GM21717 (cell line): ENCODE results near the gene UBE3C.

Experiments
- ATAC-seq: cut with Tn5 transposase; IDR thresholded peaks from one replicate; pipeline ENCODE4 v1.9.1; 2021; ENCODE audit warnings: mild to moderate bottlenecking, moderate library complexity; ENCODE audit not compliant: unreplicated experiment

UBE3C gene

DNA sequence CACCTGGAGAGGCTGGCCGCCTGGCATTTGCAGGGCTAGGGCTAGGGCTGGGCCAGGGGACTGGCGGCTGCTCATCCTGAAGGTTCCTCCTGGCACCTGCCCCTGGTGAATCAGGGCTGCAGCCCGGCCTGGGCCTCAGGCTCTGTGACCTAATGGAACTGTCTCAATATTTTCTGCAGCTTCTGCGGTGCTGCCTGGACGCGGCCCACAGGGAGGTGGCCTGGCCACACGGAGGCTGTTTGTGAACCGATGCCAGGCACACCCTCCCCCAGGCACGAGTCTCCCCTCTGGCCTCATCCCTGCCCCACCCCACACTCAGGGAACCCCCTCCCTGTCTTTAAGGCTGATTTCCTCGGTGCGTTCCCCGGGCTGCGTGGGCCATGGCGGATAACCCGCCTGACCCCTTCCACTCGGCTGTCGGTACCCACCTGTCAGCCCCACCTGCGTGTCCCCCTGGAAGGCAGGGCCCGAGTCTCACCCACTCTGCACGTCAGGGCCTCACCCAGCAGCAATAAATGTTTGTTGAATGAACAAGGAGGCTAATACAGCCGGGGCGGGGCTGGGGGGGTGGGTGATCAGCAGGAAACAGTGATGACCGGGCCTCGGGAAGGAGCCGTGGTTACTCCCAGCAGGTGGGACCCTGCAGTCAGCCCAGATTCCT lies 143.5 kb downstream of the UBE3C start:
- no peak for ATAC-seq

DNA sequence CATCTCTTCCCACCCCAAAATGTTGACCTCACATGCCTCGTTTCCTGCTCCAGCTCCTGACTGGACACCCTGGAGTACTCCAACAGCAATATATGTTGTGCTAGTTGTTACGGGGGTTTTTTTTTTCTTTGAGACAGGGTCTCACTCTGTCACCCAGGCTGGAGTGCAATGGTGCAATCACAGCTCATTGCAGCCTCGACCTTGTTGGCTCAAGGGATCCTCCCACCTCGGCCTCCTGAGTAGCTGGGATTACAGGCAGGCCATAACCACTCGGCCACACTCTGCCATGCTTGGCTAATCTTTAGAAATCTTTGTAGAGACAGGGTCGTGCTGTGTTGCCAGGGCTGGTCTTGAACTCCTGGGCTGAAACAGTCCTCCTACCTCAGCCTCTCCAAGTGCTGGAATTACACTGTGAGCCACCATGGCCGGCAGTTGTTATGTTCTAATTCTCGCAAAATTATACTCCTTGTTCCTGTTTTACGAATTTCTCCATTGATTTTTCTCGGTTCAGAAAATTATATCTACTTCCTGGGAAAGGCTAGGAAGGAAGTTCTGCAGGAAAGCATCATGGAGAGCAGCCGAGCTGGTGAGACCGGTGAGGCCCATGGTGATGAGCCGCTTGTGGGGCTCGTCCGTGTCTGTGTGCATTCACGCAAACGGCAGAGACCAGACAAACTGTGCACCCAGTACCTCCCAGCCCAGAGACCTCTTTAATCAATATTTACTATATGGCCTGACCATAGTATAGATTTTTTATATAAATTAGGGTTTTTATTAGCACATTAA lies 145.7 kb downstream of the UBE3C start:
- no peak for ATAC-seq

DNA sequence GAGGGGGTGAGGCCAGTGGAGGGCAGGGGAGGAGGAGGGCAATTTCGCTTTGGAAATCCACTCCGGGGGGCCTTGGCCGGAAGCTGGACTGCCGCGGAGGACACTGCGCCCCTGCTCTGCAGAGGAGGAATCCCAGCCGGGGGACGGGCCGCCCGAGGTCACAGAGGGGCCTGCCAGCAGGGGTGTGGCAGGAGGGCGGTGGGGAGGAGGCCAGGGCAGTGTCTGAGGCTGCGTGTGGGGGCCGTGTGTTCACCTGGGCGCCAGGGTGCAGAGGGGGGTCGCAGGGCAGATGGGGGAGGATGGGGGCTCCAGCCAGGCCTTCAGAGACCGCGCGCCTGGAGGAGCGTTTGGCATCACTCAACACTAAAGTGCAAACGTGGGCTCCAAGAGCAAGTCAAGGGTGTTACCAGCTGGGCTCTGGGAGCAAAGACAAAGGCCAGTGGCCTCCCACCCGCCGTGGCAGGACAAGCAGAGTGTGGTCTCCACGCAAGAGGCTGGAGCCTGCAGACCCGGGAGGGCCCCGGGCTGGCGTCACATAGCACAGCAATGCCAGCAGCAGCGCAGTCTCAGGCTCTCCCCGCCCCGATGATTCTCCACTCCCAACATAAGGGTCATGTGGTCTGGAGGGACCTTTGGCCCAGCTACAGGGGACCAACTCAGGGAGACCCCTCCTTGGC lies 152.8 kb downstream of the UBE3C start:
- no peak for ATAC-seq

GRCh38 chr7:157292258-157292657 lies 153.5 kb downstream of the UBE3C start:
- no peak for ATAC-seq

- ATAC-seq, result no peak
Measured at GRCh38 chr7:157292770-157293412, 154.2 kb downstream of the UBE3C start.

GRCh38 chr7:157293413-157293788 lies 154.7 kb downstream of the UBE3C start:
- ATAC-seq, result no peak

GRCh38 chr7:157294773-157295172 lies 156.0 kb downstream of the UBE3C start:
- ATAC-seq, result no peak

DNA sequence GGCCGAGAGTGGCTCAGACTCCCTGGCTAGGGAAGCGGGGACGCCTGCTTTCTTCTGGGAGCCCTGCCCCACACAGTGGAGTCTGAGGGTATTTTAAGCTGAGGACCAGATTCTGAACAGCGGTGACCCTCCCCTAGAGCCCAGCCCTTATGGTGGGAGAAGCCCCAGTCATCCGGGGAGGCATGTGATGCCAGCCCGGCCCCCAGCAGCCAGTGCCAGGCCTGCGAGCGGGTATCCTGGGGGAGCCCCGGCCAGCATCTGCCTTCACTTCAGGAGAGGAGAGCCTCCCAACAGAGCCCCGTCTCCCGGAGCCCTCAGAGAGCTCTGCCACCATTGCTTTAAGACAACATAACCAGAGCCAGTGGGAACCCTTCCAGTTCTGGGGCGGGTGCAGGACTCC lies 156.6 kb downstream of the UBE3C start:
- no peak for ATAC-seq

- ATAC-seq, result no peak
Measured at GRCh38 chr7:157297185-157297584, 158.5 kb downstream of the UBE3C start.

DNA sequence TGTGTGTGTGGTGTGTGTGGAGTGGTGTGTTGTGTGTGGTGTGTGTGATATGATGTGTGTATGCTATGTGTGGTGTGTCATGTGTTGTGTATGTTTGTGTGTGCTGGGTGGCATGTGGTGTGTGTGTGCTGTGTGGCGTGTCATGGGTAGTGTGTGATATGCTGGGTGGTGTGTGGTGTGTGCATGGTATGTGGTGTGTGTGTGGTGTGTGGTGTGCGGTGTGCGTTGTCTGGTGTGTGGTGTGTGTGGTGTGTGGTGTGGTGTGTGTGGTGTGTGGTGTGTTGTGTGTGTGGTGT lies 160.5 kb downstream of the UBE3C start:
- ATAC-seq, result no peak

- ATAC-seq, result no peak
Measured at GRCh38 chr7:157299613-157300368, 161.1 kb downstream of the UBE3C start.

DNA sequence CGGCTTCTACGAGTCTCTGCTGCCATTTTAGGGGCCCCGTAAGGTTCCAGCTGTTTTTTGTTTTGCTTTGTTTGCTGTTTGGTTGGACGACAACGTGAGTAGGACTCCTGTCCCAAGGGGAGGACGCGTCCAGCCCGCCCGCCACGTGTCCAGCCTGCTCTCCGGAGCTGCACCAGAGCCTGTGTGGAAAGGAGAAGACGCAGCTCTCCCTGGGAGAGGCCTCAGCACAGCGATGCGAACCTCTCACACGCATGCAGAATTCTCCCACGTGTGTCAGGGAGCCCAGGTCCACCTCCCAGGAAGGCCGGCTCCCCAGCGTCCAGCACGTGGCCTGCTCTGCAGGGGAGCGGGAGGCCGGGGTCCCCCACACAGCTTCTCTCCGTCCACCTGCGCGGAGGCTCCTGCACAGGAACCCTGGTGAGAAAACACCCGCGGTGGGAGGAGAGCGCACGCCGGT lies 161.7 kb downstream of the UBE3C start:
- no peak for ATAC-seq

DNA sequence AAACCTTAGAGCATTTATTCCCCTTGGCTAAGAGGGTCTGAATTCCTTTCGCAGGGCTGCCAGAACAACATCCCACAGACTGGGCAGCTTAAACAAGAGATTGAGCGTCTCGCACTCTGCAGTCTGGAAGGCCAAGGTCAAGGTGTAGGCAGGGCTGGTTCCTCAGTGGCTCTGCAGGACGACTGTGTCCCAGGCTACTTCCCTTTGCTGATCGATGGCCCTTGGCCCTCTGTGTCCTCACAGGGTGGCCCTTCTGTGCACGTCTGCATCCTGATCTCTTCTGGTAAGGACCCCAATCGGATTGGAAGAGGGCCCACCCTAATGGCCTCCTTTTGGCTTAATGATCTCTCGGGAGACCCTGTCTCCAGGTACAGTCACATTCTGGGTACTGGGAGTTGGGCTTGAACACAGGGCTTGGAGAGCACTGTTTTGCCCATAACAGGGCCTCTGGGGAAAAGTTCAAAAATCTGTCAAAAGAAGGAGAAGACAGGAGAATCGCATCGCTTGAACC lies 162.9 kb downstream of the UBE3C start:
- ATAC-seq, result no peak

DNA sequence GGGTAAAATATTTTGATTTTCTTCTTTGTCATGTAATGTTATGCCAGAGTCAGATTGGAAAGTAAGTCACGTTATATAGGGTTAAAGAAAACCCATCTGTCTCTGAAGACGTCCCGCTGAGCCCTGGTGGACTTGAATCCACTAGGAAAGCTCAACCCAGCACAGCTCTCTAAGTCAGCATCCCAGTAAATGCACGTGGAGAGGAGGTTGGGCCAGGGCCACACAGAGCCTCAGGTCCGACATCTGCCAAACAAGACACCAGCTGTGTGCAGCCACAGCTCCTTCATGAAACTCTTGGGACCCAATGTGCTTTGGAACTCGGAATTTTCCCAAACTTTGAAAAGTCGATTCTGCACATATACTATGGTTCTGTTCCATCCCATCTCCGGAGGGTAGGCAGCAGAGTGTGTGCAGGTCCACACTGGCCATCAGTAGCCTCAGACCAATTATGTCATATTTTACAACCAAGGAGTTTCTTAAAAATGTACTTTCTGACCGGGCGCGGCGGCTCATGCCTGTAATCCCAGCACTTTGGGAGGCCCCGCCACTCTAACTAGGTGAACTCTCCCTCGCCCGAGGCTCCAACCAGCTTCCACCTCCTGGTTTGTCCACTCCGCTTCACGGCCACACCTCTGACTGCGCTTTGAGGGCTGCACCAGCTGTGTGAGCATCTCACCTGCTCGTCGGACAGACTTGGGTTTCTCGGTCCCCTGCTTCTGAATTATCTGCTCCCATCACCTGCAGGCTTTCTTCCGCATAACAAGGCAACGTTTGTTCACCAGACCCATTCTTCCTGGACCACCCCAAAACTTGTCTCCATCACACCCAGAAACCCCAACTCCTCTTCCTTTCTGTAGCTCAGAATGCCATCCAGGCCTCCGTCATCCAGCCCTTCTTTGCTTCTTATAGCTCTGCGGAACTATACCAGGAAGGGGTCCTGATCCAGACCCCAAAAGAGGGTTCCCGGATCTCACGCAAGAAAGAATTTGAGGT lies 168.4 kb downstream of the UBE3C start:
- ATAC-seq, result no peak

DNA sequence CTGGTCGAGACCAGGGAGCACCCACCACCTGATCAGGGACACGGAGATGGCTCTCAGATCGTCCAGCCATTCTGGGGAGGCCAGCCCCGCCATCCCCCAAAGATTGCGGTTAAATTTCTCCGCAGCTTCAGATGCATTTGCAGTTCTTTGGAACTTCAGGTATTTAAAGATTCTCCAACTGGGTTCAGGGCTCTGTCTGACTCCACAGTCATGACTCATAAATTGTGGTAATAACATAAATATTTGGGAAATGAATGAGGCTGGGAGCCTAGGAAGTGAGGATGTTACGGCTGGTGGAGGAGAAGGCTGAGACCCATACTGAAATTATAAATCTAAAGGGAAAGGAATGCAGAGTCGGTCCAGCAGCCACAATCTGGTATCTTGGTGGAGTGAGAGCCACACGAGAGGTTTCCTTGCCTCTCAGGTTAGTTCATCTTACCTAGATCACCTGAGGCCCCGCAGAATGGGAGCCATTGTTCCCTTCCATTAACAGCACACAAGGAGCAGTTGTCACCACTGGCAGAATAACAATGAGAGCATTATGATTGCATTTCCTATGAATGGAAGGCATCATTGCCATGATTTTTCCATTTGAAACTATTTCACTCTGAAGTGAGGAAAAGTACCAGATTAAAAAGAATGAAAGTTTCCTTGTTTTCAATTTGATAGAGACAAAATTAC lies 171.4 kb downstream of the UBE3C start:
- no peak for ATAC-seq

- no peak for ATAC-seq
Measured at GRCh38 chr7:157310676-157311185, 172.0 kb downstream of the UBE3C start.

GRCh38 chr7:157312941-157313340 lies 174.2 kb downstream of the UBE3C start:
- ATAC-seq, result no peak

DNA sequence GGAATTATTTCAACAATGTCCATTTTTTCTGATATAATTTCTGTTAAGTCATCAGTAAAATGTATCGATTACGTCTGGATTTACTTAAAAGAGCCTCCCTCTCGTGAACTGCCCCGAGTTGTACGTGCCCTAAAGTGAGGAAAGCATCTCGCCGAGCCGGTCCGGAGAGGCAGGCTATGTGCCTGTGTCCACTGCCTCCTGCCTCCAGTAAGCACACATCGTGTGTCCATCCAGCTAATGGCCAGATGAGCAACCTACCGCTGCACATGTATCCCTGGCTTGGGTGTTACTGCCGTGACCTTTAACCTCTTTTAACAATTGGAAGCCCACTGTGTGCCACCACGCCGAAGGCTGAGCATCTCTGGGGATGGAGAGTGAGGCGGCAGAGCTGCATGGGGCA lies 174.9 kb downstream of the UBE3C start:
- ATAC-seq, result no peak
